ENCODE data around the gene PCDHA10. TPM values are rescaled to one million over a fixed set of nuclear protein-coding genes. Genes with fewer than 3 reads are reported as not detected.

PCDHA10 gene
- total RNA-seq, 1 experiment from 2014 or later = 10.7 TPM

GRCh38 chr5:140808889-140809291, 46.8 kb upstream of the PCDHA10 start:
- no peak overlapping the region for H4K91ac ChIP-seq (ENCODE audit: insufficient read length, low read depth, low read length)
- H3K9me3 ChIP-seq (ENCODE audit: control insufficient read depth, low read depth, low read length) = no peaks in the 10 kb centered on the region
- no peak overlapping the region for H2BK5ac ChIP-seq (ENCODE audit: insufficient read length, low read length)
- H2BK12ac ChIP-seq (ENCODE audit: insufficient read length, low read depth, low read length) = no peak overlapping the region
- Mint-ChIP-seq H3K27me3 (ENCODE audit: low read depth) (no peaks in the 10 kb centered on the region), H3K4me3 (no peak overlapping the region; a peak in 1 of 5 replicates), H3K9me3 (peaks cover 31 to 36% of the 10 kb centered on the region in 2 experiments), H3K36me3 (ENCODE audit: insufficient read depth in 1 of 3, low read depth in 3 of 3) (peaks cover 4 to 36% (median 17%) of the 10 kb centered on the region in 3 experiments; a peak in 5 of 7 replicates), H3K27ac (no peak overlapping the region), H3K4me1 (peaks cover 0 to 4% of the 10 kb centered on the region in 2 experiments; a peak in 2 of 4 replicates)
- H3K14ac ChIP-seq (ENCODE audit: insufficient read depth, low read length) = no peak overlapping the region
- no peak overlapping the region for H2AK5ac ChIP-seq (ENCODE audit: insufficient read length, low read length)
- H4K20me1 ChIP-seq (ENCODE audit: control insufficient read depth, insufficient read depth, insufficient read length) = no peaks in the 10 kb centered on the region
- no peak overlapping the region for H4K5ac ChIP-seq (ENCODE audit: insufficient read length, low read depth, low read length)
- no CpG with 5 or more reads among the region's 43 CpGs for WGBS (ENCODE audit: extremely low coverage, insufficient read length, low lambda C conversion rate)
- no peaks in the 10 kb centered on the region for H3K4me1 ChIP-seq (ENCODE audit: insufficient read depth, low read length)
- H3K56ac ChIP-seq (ENCODE audit: insufficient read length, low read depth, low read length) = no peak overlapping the region
- H2BK20ac ChIP-seq (ENCODE audit: low read depth, low read length, poor library complexity, severe bottlenecking) = no peak overlapping the region
- H4K8ac ChIP-seq (replicated peaks; ENCODE audit: insufficient read length, low read depth, low read length) = no peak overlapping the region
- TF ChIP-seq CTCF (conservative IDR thresholded peaks at IDR 0.05) = no peak
- H2AFZ ChIP-seq (ENCODE audit: low read length) = no peak overlapping the region
- H3T11ph ChIP-seq (ENCODE audit: low read length) = no peak overlapping the region
- H3K23ac ChIP-seq (ENCODE audit: insufficient read length, low read depth, low read length) = no peak overlapping the region
- H2BK15ac ChIP-seq (ENCODE audit: low read depth, low read length) = no peak overlapping the region
- no peak overlapping the region for H3K9ac ChIP-seq (ENCODE audit: extremely low read depth, insufficient read length, low read length)
- H3K4ac ChIP-seq (ENCODE audit: low read depth, low read length) = no peak overlapping the region
- H3K4me2 ChIP-seq (ENCODE audit: insufficient read depth, insufficient read length, low read length) = no peak overlapping the region
- no peaks in the 10 kb centered on the region for H3K27me3 ChIP-seq (ENCODE audit: insufficient read depth, low read length)
- H3K27ac ChIP-seq (ENCODE audit: insufficient read length, low read depth, low read length) = no peak overlapping the region
- H3K18ac ChIP-seq (ENCODE audit: insufficient read length, low read depth, low read length) = no peak overlapping the region
- peak; percentile 27 for DNase-seq
- H3K79me2 ChIP-seq (ENCODE audit: insufficient read depth, low read length) = no peaks in the 10 kb centered on the region
- H2BK120ac ChIP-seq (ENCODE audit: low read depth, low read length, poor library complexity, severe bottlenecking) = no peak overlapping the region
- no peaks in the 10 kb centered on the region for H3K79me1 ChIP-seq (ENCODE audit: insufficient read depth, low read depth, low read length, poor library complexity, severe bottlenecking)
- H3K23me2 ChIP-seq (ENCODE audit: insufficient read length, low read depth, low read length, poor library complexity, severe bottlenecking) = no peaks in the 10 kb centered on the region
